ENCODE measurements around the gene ICAM1.
"Not testable (repeated sequence)": the region's sequence is repeated elsewhere in the genome, so short reads cannot be mapped to it uniquely, and the experiment has no call there.

Gene ICAM1

GRCh38 chr19:10282043-10282442 is 11.1 kb downstream of the ICAM1 start:
- not testable (repeated sequence) for H3K27ac ChIP-seq (ENCODE audit: low read depth, low read length); H3K4me3 ChIP-seq (ENCODE audit: low read length); H3K4ac ChIP-seq (ENCODE audit: low read depth, low read length); DNase-seq; H3K79me1 ChIP-seq (ENCODE audit: low read length); H3K79me2 ChIP-seq (ENCODE audit: control insufficient read depth, insufficient read depth, low read length); H3K36me3 ChIP-seq (ENCODE audit: control insufficient read depth, insufficient read depth, low read length); H3K56ac ChIP-seq (ENCODE audit: low read length); H2BK15ac ChIP-seq (replicated peaks; ENCODE audit: low read depth); H2BK120ac ChIP-seq (ENCODE audit: low read depth, low read length); H2AK5ac ChIP-seq (ENCODE audit: low read length); H3K4me2 ChIP-seq (ENCODE audit: low read length); H4K5ac ChIP-seq (ENCODE audit: low read length); H3K23ac ChIP-seq (ENCODE audit: low read length); H3K9ac ChIP-seq (ENCODE audit: low read length); H4K8ac ChIP-seq (ENCODE audit: low read depth, low read length); H3K18ac ChIP-seq (ENCODE audit: low read length); H2BK5ac ChIP-seq (ENCODE audit: low read length); H3K27me3 ChIP-seq (ENCODE audit: insufficient read depth, low read length, poor library complexity); H3K4me1 ChIP-seq (ENCODE audit: control insufficient read depth, low read depth, low read length)
- no CpG with 5 or more reads among the region's 5 CpGs for WGBS (ENCODE audit: extremely low coverage, insufficient coverage, low lambda C conversion rate)

DNA sequence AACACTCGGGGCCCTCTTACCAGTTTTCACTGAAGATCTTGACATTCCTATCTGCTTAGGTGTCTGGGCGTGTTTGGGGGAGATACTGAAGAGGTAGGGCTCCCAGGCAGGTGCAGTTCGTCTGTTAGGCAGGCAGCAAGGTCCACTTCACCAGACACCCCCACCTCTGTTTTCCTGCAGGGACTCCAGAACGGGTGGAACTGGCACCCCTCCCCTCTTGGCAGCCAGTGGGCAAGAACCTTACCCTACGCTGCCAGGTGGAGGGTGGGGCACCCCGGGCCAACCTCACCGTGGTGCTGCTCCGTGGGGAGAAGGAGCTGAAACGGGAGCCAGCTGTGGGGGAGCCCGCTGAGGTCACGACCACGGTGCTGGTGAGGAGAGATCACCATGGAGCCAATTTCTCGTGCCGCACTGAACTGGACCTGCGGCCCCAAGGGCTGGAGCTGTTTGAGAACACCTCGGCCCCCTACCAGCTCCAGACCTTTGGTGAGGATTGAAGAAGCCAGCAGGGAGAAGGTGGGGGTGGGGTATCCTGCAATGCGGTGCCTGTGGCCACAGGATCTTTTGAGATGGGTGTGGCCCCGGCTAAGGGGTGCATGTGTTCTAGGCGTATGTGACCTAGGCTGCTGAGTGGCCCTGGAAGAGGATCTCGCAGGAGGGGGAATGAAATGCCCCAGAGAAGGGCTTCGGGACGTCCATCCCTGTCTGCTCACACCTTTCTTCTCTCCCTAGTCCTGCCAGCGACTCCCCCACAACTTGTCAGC is 12.6 kb downstream of the ICAM1 start:
- Histone ChIP-seq H3K4me3 (ENCODE audit: low read length) (no peak overlapping the region), H2BK5ac (ENCODE audit: low read length) (no peak overlapping the region), H3K18ac (ENCODE audit: low read length) (no peak overlapping the region), H3K79me1 (ENCODE audit: low read length) (no peaks in the 10 kb centered on the region), H2AK5ac (ENCODE audit: low read length) (no peak overlapping the region), H4K5ac (ENCODE audit: low read length) (no peak overlapping the region), H3K4ac (ENCODE audit: low read depth, low read length) (no peak overlapping the region), H3K27me3 (ENCODE audit: insufficient read depth, low read length, poor library complexity) (peaks cover 7% of the 10 kb centered on the region), H3K36me3 (ENCODE audit: control insufficient read depth, insufficient read depth, low read length) (no peaks in the 10 kb centered on the region), H3K56ac (ENCODE audit: low read length) (no peak overlapping the region), H2BK120ac (ENCODE audit: low read depth, low read length) (no peak overlapping the region), H3K4me1 (ENCODE audit: control insufficient read depth, low read depth, low read length) (no peaks in the 10 kb centered on the region), H2BK15ac (replicated peaks; ENCODE audit: low read depth) (no peak overlapping the region), H3K9ac (ENCODE audit: low read length) (no peak overlapping the region), H3K4me2 (ENCODE audit: low read length) (no peak overlapping the region), H4K8ac (ENCODE audit: low read depth, low read length) (no peak overlapping the region), H3K23ac (ENCODE audit: low read length) (no peak overlapping the region), H3K79me2 (ENCODE audit: control insufficient read depth, insufficient read depth, low read length) (no peaks in the 10 kb centered on the region), H3K27ac (ENCODE audit: low read depth, low read length) (no peak overlapping the region)
- WGBS (ENCODE audit: extremely low coverage, insufficient coverage, low lambda C conversion rate), result no CpG with 5 or more reads among the region's 23 CpGs
- DNase-seq, result no peak

DNA sequence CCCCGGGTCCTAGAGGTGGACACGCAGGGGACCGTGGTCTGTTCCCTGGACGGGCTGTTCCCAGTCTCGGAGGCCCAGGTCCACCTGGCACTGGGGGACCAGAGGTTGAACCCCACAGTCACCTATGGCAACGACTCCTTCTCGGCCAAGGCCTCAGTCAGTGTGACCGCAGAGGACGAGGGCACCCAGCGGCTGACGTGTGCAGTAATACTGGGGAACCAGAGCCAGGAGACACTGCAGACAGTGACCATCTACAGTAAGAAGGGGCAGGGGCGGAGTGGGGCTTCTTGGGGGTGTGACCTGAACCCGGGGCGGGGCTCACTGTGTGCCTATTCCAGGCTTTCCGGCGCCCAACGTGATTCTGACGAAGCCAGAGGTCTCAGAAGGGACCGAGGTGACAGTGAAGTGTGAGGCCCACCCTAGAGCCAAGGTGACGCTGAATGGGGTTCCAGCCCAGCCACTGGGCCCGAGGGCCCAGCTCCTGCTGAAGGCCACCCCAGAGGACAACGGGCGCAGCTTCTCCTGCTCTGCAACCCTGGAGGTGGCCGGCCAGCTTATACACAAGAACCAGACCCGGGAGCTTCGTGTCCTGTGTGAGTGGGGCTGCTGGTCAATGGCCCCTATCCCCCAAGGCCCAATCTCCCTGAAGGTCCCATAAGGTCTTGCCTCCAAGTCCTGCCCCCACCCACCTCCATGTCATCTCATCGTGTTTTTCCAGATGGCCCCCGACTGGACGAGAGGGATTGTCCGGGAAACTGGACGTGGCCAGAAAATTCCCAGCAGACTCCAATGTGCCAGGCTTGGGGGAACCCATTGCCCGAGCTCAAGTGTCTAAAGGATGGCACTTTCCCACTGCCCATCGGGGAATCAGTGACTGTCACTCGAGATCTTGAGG is 13.4 kb downstream of the ICAM1 start:
- Histone ChIP-seq H3K56ac (ENCODE audit: low read length) (no peak overlapping the region), H3K18ac (ENCODE audit: low read length) (no peak overlapping the region), H2AK5ac (ENCODE audit: low read length) (no peak overlapping the region), H2BK15ac (replicated peaks; ENCODE audit: low read depth) (no peak overlapping the region), H3K79me2 (ENCODE audit: control insufficient read depth, insufficient read depth, low read length) (no peaks in the 10 kb centered on the region), H3K27ac (ENCODE audit: low read depth, low read length) (no peak overlapping the region), H3K4me2 (ENCODE audit: low read length) (no peak overlapping the region), H3K23ac (ENCODE audit: low read length) (no peak overlapping the region), H4K8ac (ENCODE audit: low read depth, low read length) (no peak overlapping the region), H2BK120ac (ENCODE audit: low read depth, low read length) (no peak overlapping the region), H3K79me1 (ENCODE audit: low read length) (no peaks in the 10 kb centered on the region), H3K4ac (ENCODE audit: low read depth, low read length) (no peak overlapping the region), H4K5ac (ENCODE audit: low read length) (no peak overlapping the region), H2BK5ac (ENCODE audit: low read length) (no peak overlapping the region), H3K9ac (ENCODE audit: low read length) (no peak overlapping the region), H3K27me3 (ENCODE audit: insufficient read depth, low read length, poor library complexity) (peaks cover 9% of the 10 kb centered on the region), H3K36me3 (ENCODE audit: control insufficient read depth, insufficient read depth, low read length) (no peaks in the 10 kb centered on the region), H3K4me1 (ENCODE audit: control insufficient read depth, low read depth, low read length) (no peaks in the 10 kb centered on the region), H3K4me3 (ENCODE audit: low read length) (no peak overlapping the region)
- no peak for DNase-seq
- no CpG with 5 or more reads among the region's 34 CpGs for WGBS (ENCODE audit: extremely low coverage, insufficient coverage, low lambda C conversion rate)

GRCh38 chr19:10284960-10285278 is 14.0 kb downstream of the ICAM1 start:
- H3K4ac ChIP-seq (ENCODE audit: low read depth, low read length), result no peak overlapping the region
- H4K8ac ChIP-seq (ENCODE audit: low read depth, low read length), result no peak overlapping the region
- H3K27ac ChIP-seq (ENCODE audit: low read depth, low read length), result no peak overlapping the region
- H2BK15ac ChIP-seq (replicated peaks; ENCODE audit: low read depth), result no peak overlapping the region
- H3K36me3 ChIP-seq (ENCODE audit: control insufficient read depth, insufficient read depth, low read length), result no peaks in the 10 kb centered on the region
- H3K4me3 ChIP-seq (ENCODE audit: low read length), result no peak overlapping the region
- no peaks in the 10 kb centered on the region for H3K79me1 ChIP-seq (ENCODE audit: low read length)
- H3K9ac ChIP-seq (ENCODE audit: low read length), result no peak overlapping the region
- H3K4me1 ChIP-seq (ENCODE audit: control insufficient read depth, low read depth, low read length), result no peaks in the 10 kb centered on the region
- no peak overlapping the region for H3K56ac ChIP-seq (ENCODE audit: low read length)
- H2BK120ac ChIP-seq (ENCODE audit: low read depth, low read length), result no peak overlapping the region
- no peak overlapping the region for H3K23ac ChIP-seq (ENCODE audit: low read length)
- DNase-seq, result no peak
- no peaks in the 10 kb centered on the region for H3K79me2 ChIP-seq (ENCODE audit: control insufficient read depth, insufficient read depth, low read length)
- H3K4me2 ChIP-seq (ENCODE audit: low read length), result no peak overlapping the region
- peaks cover 10% of the 10 kb centered on the region for H3K27me3 ChIP-seq (ENCODE audit: insufficient read depth, low read length, poor library complexity)
- no peak overlapping the region for H3K18ac ChIP-seq (ENCODE audit: low read length)
- no peak overlapping the region for H2BK5ac ChIP-seq (ENCODE audit: low read length)
- H4K5ac ChIP-seq (ENCODE audit: low read length), result no peak overlapping the region
- no CpG with 5 or more reads among the region's 13 CpGs for WGBS (ENCODE audit: extremely low coverage, insufficient coverage, low lambda C conversion rate)
- H2AK5ac ChIP-seq (ENCODE audit: low read length), result no peak overlapping the region

GRCh38 chr19:10285393-10285792 is 14.5 kb downstream of the ICAM1 start:
- Histone ChIP-seq H3K9ac (ENCODE audit: low read length) (no peak overlapping the region), H2BK5ac (ENCODE audit: low read length) (no peak overlapping the region), H3K27me3 (ENCODE audit: insufficient read depth, low read length, poor library complexity) (peaks cover 15% of the 10 kb centered on the region), H3K79me1 (ENCODE audit: low read length) (no peaks in the 10 kb centered on the region), H3K4me1 (ENCODE audit: control insufficient read depth, low read depth, low read length) (peaks cover 2% of the 10 kb centered on the region), H2AK5ac (ENCODE audit: low read length) (no peak overlapping the region), H3K4me3 (ENCODE audit: low read length) (no peak overlapping the region), H2BK120ac (ENCODE audit: low read depth, low read length) (no peak overlapping the region), H2BK15ac (replicated peaks; ENCODE audit: low read depth) (no peak overlapping the region), H3K4me2 (ENCODE audit: low read length) (no peak overlapping the region), H3K27ac (ENCODE audit: low read depth, low read length) (no peak overlapping the region), H3K4ac (ENCODE audit: low read depth, low read length) (no peak overlapping the region), H3K79me2 (ENCODE audit: control insufficient read depth, insufficient read depth, low read length) (no peaks in the 10 kb centered on the region), H3K23ac (ENCODE audit: low read length) (no peak overlapping the region), H4K8ac (ENCODE audit: low read depth, low read length) (no peak overlapping the region), H3K56ac (ENCODE audit: low read length) (no peak overlapping the region), H4K5ac (ENCODE audit: low read length) (no peak overlapping the region), H3K18ac (ENCODE audit: low read length) (no peak overlapping the region), H3K36me3 (ENCODE audit: control insufficient read depth, insufficient read depth, low read length) (no peaks in the 10 kb centered on the region)
- DNase-seq, result no peak
- no CpG with 5 or more reads among the region's 4 CpGs for WGBS (ENCODE audit: extremely low coverage, insufficient coverage, low lambda C conversion rate)

Measured in mesendoderm (in vitro differentiated cells).